ENCODE results near the gene TBC1D2.

GRCh38 chr9:98175762-98176161 is 79.7 kb downstream of the TBC1D2 start:
- TF ChIP-seq POLR2A (IDR thresholded peaks at IDR 0.05; ENCODE audit: low read depth, low read length) (no peak), POLR2AphosphoS5 (IDR thresholded peaks at IDR 0.05; ENCODE audit: low read depth, low read length) (no peak), TAF1 (IDR thresholded peaks at IDR 0.05; ENCODE audit: borderline replicate concordance, low read depth, low read length) (no peak)

Data from GM12892 (cell line).